PC-3 (cell line): ENCODE results near the gene SLC9B1. TPM values are rescaled to one million over a fixed set of nuclear protein-coding genes. Genes with fewer than 3 reads are reported as not detected.
A peak's percentile ranks its signal among the peaks of the same experiment; 100 is the strongest.

Source experiments
- ATAC-seq: fragments of 200-7000 bp; cut with Tn5 transposase; 2 replicates; pipeline ENCODE4 v1.9.1; 2020; ENCODE audit warnings: mild to moderate bottlenecking, moderate library complexity
- BruUV-seq: library from RNA; stranded (reverse); fragments of 400-500 nt; replicated peaks from 2 replicates; lab custom pipeline; 2021; lab: Mats Ljungman, UMichigan
- CTCF ChIA-PET: fragments of 300-600 bp; sonication (Branson Sonifier 250); formaldehyde crosslinking; loops from one replicate; lab custom pipeline; 2022; ENCODE audit warnings: antibody characterized with exemption; lab: Charles Lee
- POLR2A ChIA-PET: fragments of 300-600 bp; sonication (Branson Sonifier 250); formaldehyde crosslinking; loops from one replicate; lab custom pipeline; 2022; ENCODE audit warnings: antibody characterized with exemption; ENCODE audit not compliant: unreplicated experiment; lab: Charles Lee
- DNase-seq: peaks from one replicate; pipeline ENCODE4 v3.0.0-alpha.2; 2015
- H2AFZ ChIP-seq: fragments of 300-600 bp; sonication (generic); 2 replicates; pipeline ENCODE4 v1.6.0; 2016; ENCODE audit warnings: antibody characterized with exemption, low read length
- H3F3A ChIP-seq: fragments of 300-600 bp; sonication (generic); one replicate; pipeline ENCODE4 v1.6.0; 2017; ENCODE audit warnings: antibody characterized with exemption, low read length, control low read depth, mild to moderate bottlenecking; ENCODE audit not compliant: unreplicated experiment
- H3K27ac ChIP-seq: fragments of 300-600 bp; sonication (generic); 2 replicates; pipeline ENCODE4 v1.5.1; 2016; ENCODE audit warnings: mild to moderate bottlenecking, low read length
- H3K27me3 ChIP-seq: fragments of 300-600 bp; sonication (generic); 2 replicates; pipeline ENCODE4 v1.6.1; 2016; ENCODE audit warnings: low read length, mixed read lengths
- H3K36me3 ChIP-seq: fragments of 300-600 bp; sonication (generic); 2 replicates; pipeline ENCODE4 v1.6.1; 2016; ENCODE audit warnings: low read depth, mixed run types, low read length, mixed read lengths
- H3K4me1 ChIP-seq: fragments of 300-600 bp; sonication (generic); 2 replicates; pipeline ENCODE4 v1.5.1; 2016; ENCODE audit warnings: low read length; ENCODE audit not compliant: insufficient read depth
- H3K4me2 ChIP-seq: fragments of 300-600 bp; sonication (generic); 2 replicates; pipeline ENCODE4 v1.6.0; 2016; ENCODE audit warnings: low read length
- H3K4me3 ChIP-seq: fragments of 300-600 bp; sonication (generic); 2 replicates; pipeline ENCODE4 v1.5.1; 2016; ENCODE audit warnings: mild to moderate bottlenecking, low read length, mixed read lengths
- H3K79me2 ChIP-seq: fragments of 300-600 bp; sonication (generic); 2 replicates; pipeline ENCODE4 v1.6.1; 2017; ENCODE audit warnings: low read length, mixed read lengths
- H3K9ac ChIP-seq: fragments of 300-600 bp; sonication (generic); 2 replicates; pipeline ENCODE4 v1.6.0; 2016; ENCODE audit warnings: mild to moderate bottlenecking, low read length
- H3K9me2 ChIP-seq: fragments of 300-600 bp; sonication (generic); replicated peaks from 2 replicates; pipeline ENCODE4 v1.6.1; 2016; ENCODE audit warnings: mixed run types, low read length, mixed read lengths
- H3K9me3 ChIP-seq: fragments of 300-600 bp; sonication (generic); 2 replicates; pipeline ENCODE4 v1.6.1; 2016; ENCODE audit warnings: low read length, mixed read lengths
- H4K20me1 ChIP-seq: fragments of 300-600 bp; sonication (generic); 2 replicates; pipeline ENCODE4 v1.6.1; 2016; ENCODE audit warnings: low read length, mixed read lengths
- EZH2 ChIP-seq: fragments of 300-600 bp; sonication (generic); IDR thresholded peaks from one replicate; pipeline ENCODE4 v1.6.1; 2017; ENCODE audit warnings: antibody characterized with exemption, mild to moderate bottlenecking, low read length; ENCODE audit not compliant: unreplicated experiment
- EZH2phosphoT487 ChIP-seq: fragments of 300-600 bp; sonication (generic); IDR thresholded peaks from 2 replicates; pipeline ENCODE4 v1.6.1; 2018; ENCODE audit warnings: mild to moderate bottlenecking, antibody characterized with exemption, low read length, borderline replicate concordance
- intact Hi-C: fragments of 100-400 bp; cut with micrococcal nuclease; formaldehyde crosslinking; loops from 2 replicates; pipeline ENCODE4 v1.9.0; 2023
- total RNA-seq: library from RNA; depleted of rRNA; stranded (reverse); fragments of >200 nt; gene quantifications from 2 replicates; pipeline ENCODE4 v1.2.3, GENCODE V29; 2014
- TF ChIP-seq, protein P1 (sequence below): fragments of 300-600 bp; sonication (generic); conservative IDR thresholded peaks from 2 replicates; pipeline ENCODE4 v1.5.1; 2017; ENCODE audit warnings: antibody characterized with exemption, low read depth, mild to moderate bottlenecking, low read length

The SLC9B1 gene
- total RNA-seq, 1 experiment from 2014 or later: not detected

DNA sequence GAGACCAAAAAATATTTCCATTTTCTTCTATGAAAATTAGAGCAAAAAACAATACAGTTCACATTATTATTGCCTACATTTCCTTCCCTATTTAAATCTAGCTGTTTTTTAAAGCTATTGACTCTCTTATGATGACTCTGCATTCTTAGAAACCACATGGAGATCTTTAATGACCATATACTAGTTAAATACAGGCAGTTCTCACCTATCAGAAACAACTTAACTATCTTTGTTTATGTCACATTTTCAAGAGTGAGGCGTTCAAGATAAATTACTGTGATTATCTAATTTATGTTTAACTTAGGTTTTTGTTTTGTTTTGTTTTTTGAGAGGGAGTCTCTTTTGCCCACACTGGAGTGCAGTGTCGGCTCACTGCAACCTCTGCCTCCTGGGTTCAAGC is 147.7 kb downstream of the SLC9B1 start:
- intact Hi-C loops: no loop called here
- TF ChIP-seq, protein P1, sequence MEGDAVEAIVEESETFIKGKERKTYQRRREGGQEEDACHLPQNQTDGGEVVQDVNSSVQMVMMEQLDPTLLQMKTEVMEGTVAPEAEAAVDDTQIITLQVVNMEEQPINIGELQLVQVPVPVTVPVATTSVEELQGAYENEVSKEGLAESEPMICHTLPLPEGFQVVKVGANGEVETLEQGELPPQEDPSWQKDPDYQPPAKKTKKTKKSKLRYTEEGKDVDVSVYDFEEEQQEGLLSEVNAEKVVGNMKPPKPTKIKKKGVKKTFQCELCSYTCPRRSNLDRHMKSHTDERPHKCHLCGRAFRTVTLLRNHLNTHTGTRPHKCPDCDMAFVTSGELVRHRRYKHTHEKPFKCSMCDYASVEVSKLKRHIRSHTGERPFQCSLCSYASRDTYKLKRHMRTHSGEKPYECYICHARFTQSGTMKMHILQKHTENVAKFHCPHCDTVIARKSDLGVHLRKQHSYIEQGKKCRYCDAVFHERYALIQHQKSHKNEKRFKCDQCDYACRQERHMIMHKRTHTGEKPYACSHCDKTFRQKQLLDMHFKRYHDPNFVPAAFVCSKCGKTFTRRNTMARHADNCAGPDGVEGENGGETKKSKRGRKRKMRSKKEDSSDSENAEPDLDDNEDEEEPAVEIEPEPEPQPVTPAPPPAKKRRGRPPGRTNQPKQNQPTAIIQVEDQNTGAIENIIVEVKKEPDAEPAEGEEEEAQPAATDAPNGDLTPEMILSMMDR: no peak
- no peak for TF ChIP-seq EZH2phosphoT487
- no peak for TF ChIP-seq EZH2
- Histone ChIP-seq H3F3A (no peaks in the 10 kb centered on the region), H3K9me3 (no peaks in the 10 kb centered on the region), H3K27ac (no peak overlapping the region), H3K4me3 (0 out of 2 replicates have a peak overlapping the region, but pooled peaks have one; percentile 77), H3K9me2 (no peaks in the 10 kb centered on the region), H3K9ac (no peak overlapping the region), H3K27me3 (no peaks in the 10 kb centered on the region), H4K20me1 (no peaks in the 10 kb centered on the region; the same call in 1 of the 2 replicates), H3K79me2 (peaks cover 66% of the 10 kb centered on the region), H3K36me3 (peaks cover 24% of the 10 kb centered on the region), H3K4me2 (peak overlapping the region; percentile 96; the same call in 1 of the 2 replicates), H2AFZ (no peak overlapping the region), H3K4me1 (peaks cover 27% of the 10 kb centered on the region)
- CTCF ChIA-PET: no interaction called here
- DNase-seq: no peak
- BruUV-seq: no TSS peak
- POLR2A ChIA-PET: no interaction called here
- ATAC-seq: no peak

DNA sequence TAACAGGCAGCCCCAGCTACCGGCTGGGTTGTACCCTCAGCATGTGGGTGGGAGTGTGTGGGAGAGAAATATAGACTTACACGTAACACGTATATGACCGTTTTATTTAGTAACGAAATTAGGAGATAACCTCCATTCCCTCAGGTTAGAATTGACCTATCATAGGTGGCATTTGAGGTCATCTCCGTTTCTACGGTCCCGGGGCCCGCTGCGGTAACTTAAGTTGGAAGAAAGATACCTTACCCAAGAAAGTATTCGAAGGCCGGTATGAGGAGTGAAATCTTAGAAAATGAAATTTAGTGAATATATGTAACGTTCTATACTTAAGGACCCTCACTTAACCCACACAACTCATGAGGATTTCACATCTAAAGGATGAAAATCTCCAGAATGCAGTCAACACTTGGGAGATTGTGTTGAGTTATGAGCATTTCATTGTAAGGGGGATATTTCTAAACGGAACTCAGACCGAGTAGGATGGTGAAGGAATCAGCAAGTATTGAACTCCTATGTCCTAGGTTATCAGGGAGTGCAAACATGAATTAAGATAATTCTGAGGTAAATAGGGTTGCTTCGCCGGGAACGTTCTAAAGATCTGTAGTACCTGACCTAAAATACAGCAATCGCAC is 149.8 kb downstream of the SLC9B1 start:
- no peak for ATAC-seq
- Histone ChIP-seq H3K9me3 (no peaks in the 10 kb centered on the region), H3K9ac (peak overlapping the region; percentile 75), H3K27ac (peak overlapping the region; percentile 70; the same call in 1 of the 2 replicates), H3K36me3 (peaks cover 3% of the 10 kb centered on the region; the same call in 1 of the 2 replicates), H3K9me2 (no peaks in the 10 kb centered on the region), H3K79me2 (peaks cover 63% of the 10 kb centered on the region), H4K20me1 (no peaks in the 10 kb centered on the region; the same call in 1 of the 2 replicates), H3K4me3 (peak overlapping the region; percentile 77), H3K27me3 (no peaks in the 10 kb centered on the region), H2AFZ (peak overlapping the region; percentile 93), H3K4me1 (peaks cover 27% of the 10 kb centered on the region), H3K4me2 (peak overlapping the region; percentile 96), H3F3A (no peaks in the 10 kb centered on the region)
- intact Hi-C loops: loop anchor here (5.0 kb wide), 1 partner anchor 138 kb away; no protein-coding TSS in a partner anchor
- DNase-seq: no peak
- BruUV-seq: no TSS peak
- ChIA-PET POLR2A (no interaction called here), CTCF (interaction anchor here (0.7 kb wide), 1 partner anchor 42 kb away, joined by 3 read pairs; no protein-coding TSS in a partner anchor)
- TF ChIP-seq EZH2phosphoT487: no peak
- TF ChIP-seq, protein P1: no peak
- no peak for TF ChIP-seq EZH2
